Activated T-helper 2 cell treated with anti-CD3 and anti-CD28 coated beads, Interferon-gamma antibody, Interleukin-2, Interleukin-4, amounts not matched to agents 10 μg/mL and 5 μg/mL and 100 μg/mL, durations not matched to agents 14 hours and 24 hours and 36 hours (primary cell): Measurements from ENCODE around the gene AHCYL1. TPM values are rescaled to one million over a fixed set of nuclear protein-coding genes. Genes with fewer than 3 reads are reported as not detected.

Experiments used
- DNase-seq: peaks from one replicate; pipeline ENCODE4 v3.0.0; 2021; ENCODE audit warnings: low spot score
- H3K27ac Mint-ChIP-seq: one replicate; pipeline ENCODE4 v1.8.0; 2021; ENCODE audit warnings: mixed read lengths
- H3K27me3 Mint-ChIP-seq: one replicate; pipeline ENCODE4 v1.8.0; 2021; ENCODE audit warnings: low read depth, mixed read lengths
- H3K36me3 Mint-ChIP-seq: one replicate; pipeline ENCODE4 v1.8.0; 2021; ENCODE audit warnings: low read depth, mixed read lengths
- H3K4me1 Mint-ChIP-seq: one replicate; pipeline ENCODE4 v1.8.0; 2021; ENCODE audit warnings: low read depth, mixed read lengths
- H3K4me3 Mint-ChIP-seq: one replicate; pipeline ENCODE4 v1.8.0; 2021; ENCODE audit warnings: low read depth, mild to moderate bottlenecking, moderate library complexity, mixed read lengths
- H3K9me3 Mint-ChIP-seq: one replicate; pipeline ENCODE4 v1.8.0; 2021; ENCODE audit warnings: mixed read lengths
- intact Hi-C: fragments of 100-400 bp; cut with micrococcal nuclease; formaldehyde crosslinking; loops from one replicate; pipeline ENCODE4 v1.15.1; 2023
- total RNA-seq: library from RNA; stranded (reverse); gene quantifications from 2 replicates; pipeline ENCODE4 v1.2.3, GENCODE V29; 2022

The AHCYL1 gene
- total RNA-seq, 1 donor from 2014 or later = 85.8 TPM

GRCh38 chr1:109994654-109995053 is 10.1 kb downstream of the AHCYL1 start:
- Mint-ChIP-seq H3K4me3 (no peak overlapping the region), H3K27ac (no peak overlapping the region), H3K4me1 (peaks cover 32% of the 10 kb centered on the region), H3K27me3 (no peaks in the 10 kb centered on the region), H3K9me3 (no peaks in the 10 kb centered on the region), H3K36me3 (peaks cover 24% of the 10 kb centered on the region)
- DNase-seq = no peak
- intact Hi-C loops = no loop called here

GRCh38 chr1:109995536-109995935 is 11.0 kb downstream of the AHCYL1 start:
- Mint-ChIP-seq H3K27me3 (no peaks in the 10 kb centered on the region), H3K4me3 (no peak overlapping the region), H3K4me1 (peaks cover 25% of the 10 kb centered on the region), H3K36me3 (peaks cover 21% of the 10 kb centered on the region), H3K27ac (no peak overlapping the region), H3K9me3 (no peaks in the 10 kb centered on the region)
- DNase-seq = no peak
- intact Hi-C loops = no loop called here

GRCh38 chr1:109996476-109996875 is 11.9 kb downstream of the AHCYL1 start:
- no peak overlapping the region for H3K27ac Mint-ChIP-seq
- no peak overlapping the region for H3K4me3 Mint-ChIP-seq
- H3K9me3 Mint-ChIP-seq = no peaks in the 10 kb centered on the region
- H3K4me1 Mint-ChIP-seq = peaks cover 20% of the 10 kb centered on the region
- intact Hi-C loops = no loop called here
- no peak for DNase-seq
- H3K27me3 Mint-ChIP-seq = no peaks in the 10 kb centered on the region
- peaks cover 16% of the 10 kb centered on the region for H3K36me3 Mint-ChIP-seq

- Mint-ChIP-seq H3K36me3 (peaks cover 13% of the 10 kb centered on the region), H3K27me3 (no peaks in the 10 kb centered on the region), H3K4me3 (no peak overlapping the region), H3K27ac (no peak overlapping the region), H3K9me3 (no peaks in the 10 kb centered on the region), H3K4me1 (peaks cover 19% of the 10 kb centered on the region)
- intact Hi-C loops = no loop called here
- DNase-seq = no peak
Measured at GRCh38 chr1:109997204-109997866, 12.8 kb downstream of the AHCYL1 start.

GRCh38 chr1:109997867-109998229 is 13.3 kb downstream of the AHCYL1 start:
- Mint-ChIP-seq H3K4me3 (no peak overlapping the region), H3K27me3 (no peaks in the 10 kb centered on the region), H3K36me3 (peaks cover 13% of the 10 kb centered on the region), H3K9me3 (no peaks in the 10 kb centered on the region), H3K4me1 (peaks cover 23% of the 10 kb centered on the region), H3K27ac (no peak overlapping the region)
- intact Hi-C loops = no loop called here
- no peak for DNase-seq

- intact Hi-C loops = no loop called here
- no peak for DNase-seq
- Mint-ChIP-seq H3K27me3 (no peaks in the 10 kb centered on the region), H3K4me3 (no peak overlapping the region), H3K9me3 (no peaks in the 10 kb centered on the region), H3K36me3 (peaks cover 17% of the 10 kb centered on the region), H3K27ac (no peak overlapping the region), H3K4me1 (peaks cover 27% of the 10 kb centered on the region)
Measured at GRCh38 chr1:110002695-110003094, 18.1 kb downstream of the AHCYL1 start.

GRCh38 chr1:110003747-110004428 is 19.3 kb downstream of the AHCYL1 start:
- H3K36me3 Mint-ChIP-seq = peaks cover 17% of the 10 kb centered on the region
- peaks cover 27% of the 10 kb centered on the region for H3K4me1 Mint-ChIP-seq
- no peak for DNase-seq
- intact Hi-C loops = no loop called here
- peak overlapping the region; percentile 38 for H3K4me3 Mint-ChIP-seq
- H3K9me3 Mint-ChIP-seq = no peaks in the 10 kb centered on the region
- H3K27ac Mint-ChIP-seq = peak overlapping the region; percentile 60
- no peaks in the 10 kb centered on the region for H3K27me3 Mint-ChIP-seq

- Mint-ChIP-seq H3K4me3 (no peak overlapping the region), H3K4me1 (peaks cover 27% of the 10 kb centered on the region), H3K27ac (peak overlapping the region; percentile 60), H3K9me3 (no peaks in the 10 kb centered on the region), H3K27me3 (no peaks in the 10 kb centered on the region), H3K36me3 (peaks cover 24% of the 10 kb centered on the region)
- DNase-seq = no peak
- intact Hi-C loops = no loop called here
Measured at GRCh38 chr1:110004583-110004982, 20.0 kb downstream of the AHCYL1 start.

- Mint-ChIP-seq H3K9me3 (no peaks in the 10 kb centered on the region), H3K4me1 (peaks cover 27% of the 10 kb centered on the region), H3K36me3 (peaks cover 33% of the 10 kb centered on the region), H3K27me3 (no peaks in the 10 kb centered on the region), H3K27ac (no peak overlapping the region), H3K4me3 (no peak overlapping the region)
- DNase-seq = no peak
- intact Hi-C loops = no loop called here
Measured at GRCh38 chr1:110005971-110006370, 21.4 kb downstream of the AHCYL1 start.

GRCh38 chr1:110006516-110006915 is 22.0 kb downstream of the AHCYL1 start:
- Mint-ChIP-seq H3K4me3 (no peak overlapping the region), H3K27ac (no peak overlapping the region), H3K27me3 (no peaks in the 10 kb centered on the region), H3K9me3 (no peaks in the 10 kb centered on the region), H3K4me1 (peaks cover 29% of the 10 kb centered on the region), H3K36me3 (peaks cover 37% of the 10 kb centered on the region)
- no peak for DNase-seq
- intact Hi-C loops = no loop called here

GRCh38 chr1:110007046-110007830 is 22.7 kb downstream of the AHCYL1 start:
- Mint-ChIP-seq H3K4me1 (peaks cover 29% of the 10 kb centered on the region), H3K36me3 (peaks cover 44% of the 10 kb centered on the region), H3K27ac (no peak overlapping the region), H3K9me3 (no peaks in the 10 kb centered on the region), H3K4me3 (no peak overlapping the region), H3K27me3 (no peaks in the 10 kb centered on the region)
- no peak for DNase-seq
- intact Hi-C loops = no loop called here

GRCh38 chr1:110008971-110009565 is 24.5 kb downstream of the AHCYL1 start:
- Mint-ChIP-seq H3K27me3 (no peaks in the 10 kb centered on the region), H3K4me1 (peaks cover 13% of the 10 kb centered on the region), H3K36me3 (peaks cover 47% of the 10 kb centered on the region), H3K9me3 (no peaks in the 10 kb centered on the region), H3K4me3 (no peak overlapping the region), H3K27ac (no peak overlapping the region)
- no peak for DNase-seq
- intact Hi-C loops = no loop called here
